CMK (cell line): ENCODE measurements around the gene MCRIP1.

Experiments
- DNase-seq: peaks from one replicate; pipeline ENCODE4 v3.0.0-alpha.2; 2010; ENCODE audit warnings: low read depth

MCRIP1 gene

GRCh38 chr17:81803728-81804558 is 29.1 kb downstream of the MCRIP1 start, which contains the start of gene GCGR:
TSS of gene GCGR (plus strand) at chr17:81804150. CDS start at chr17:81809019, 4,869 bp downstream.
- DNase-seq: no peak

DNA sequence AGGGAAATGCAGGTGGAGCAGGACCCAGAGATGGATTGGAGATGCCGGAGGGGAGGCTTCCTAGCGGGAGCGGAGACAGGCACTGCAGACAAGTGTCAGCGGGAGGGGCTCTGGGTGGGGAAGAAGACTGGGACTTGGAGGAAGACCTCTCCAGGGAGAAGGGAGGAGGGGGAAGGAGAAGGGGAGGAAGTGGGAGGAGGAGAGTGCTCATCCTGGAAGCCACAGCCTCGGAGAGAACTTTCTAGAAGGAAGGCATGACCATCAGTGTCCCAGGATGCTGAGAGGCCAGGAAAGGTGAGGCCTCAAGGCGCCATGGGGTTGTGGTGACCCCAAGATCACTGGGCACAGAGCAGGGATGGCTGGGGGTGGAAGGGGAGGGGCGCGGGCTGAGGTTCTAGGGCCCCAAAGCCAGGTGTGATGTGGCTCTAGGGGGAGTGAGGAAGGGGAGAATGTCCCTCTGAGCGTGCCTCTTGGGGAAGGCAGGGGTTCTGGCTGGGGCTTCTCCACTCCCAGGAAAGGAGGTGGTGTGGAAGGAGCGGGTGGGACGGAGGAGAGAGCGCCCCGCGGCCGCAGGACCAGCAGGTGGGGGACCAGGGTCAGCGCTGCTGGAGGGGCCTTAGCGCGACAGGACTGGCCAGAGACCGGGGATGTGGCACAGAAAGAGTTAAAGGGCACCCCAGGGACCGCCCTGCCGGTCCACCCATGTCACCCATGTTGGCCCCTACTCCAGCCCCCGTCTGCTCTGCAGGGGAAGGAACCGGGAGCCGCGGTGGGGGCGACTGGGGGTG is 30.0 kb downstream of the MCRIP1 start:
- DNase-seq: no peak

DNA sequence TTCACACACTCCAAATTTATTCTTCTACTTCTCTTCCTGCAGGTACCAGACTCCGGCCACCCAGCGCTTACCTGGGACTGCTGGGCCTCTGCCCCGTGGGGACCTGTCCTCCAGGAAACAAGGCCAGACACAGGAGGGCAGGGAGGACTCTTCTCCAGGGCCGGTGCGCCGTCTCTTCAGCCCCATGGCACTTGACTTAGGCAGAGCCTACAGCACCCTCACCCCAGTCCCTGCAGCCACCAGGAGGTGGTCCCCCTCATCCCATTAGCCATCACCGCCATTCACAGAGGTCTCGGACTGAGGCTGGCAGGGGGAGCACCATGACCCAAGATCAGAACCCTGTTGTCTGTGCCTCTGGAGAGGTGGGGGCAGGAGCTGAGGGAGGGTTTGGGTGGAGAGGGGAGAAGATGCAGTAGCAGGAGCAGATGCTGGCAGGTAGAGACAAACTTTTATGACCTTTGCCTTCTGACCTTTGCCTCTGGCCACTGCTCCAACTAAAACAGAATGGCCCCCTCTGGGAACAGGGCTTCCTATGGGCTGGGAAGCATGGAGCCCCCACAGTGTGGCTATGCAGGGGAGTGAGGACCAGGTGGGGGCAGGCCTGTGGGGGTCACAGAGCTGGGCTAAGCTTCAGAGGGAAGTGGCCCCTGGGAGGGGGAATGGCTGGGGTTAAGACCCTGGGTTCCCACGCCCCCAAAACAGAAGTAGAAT is 30.9 kb downstream of the MCRIP1 start:
- no peak for DNase-seq

GRCh38 chr17:81801327-81801726 is 31.8 kb downstream of the MCRIP1 start:
- no peak for DNase-seq

DNA sequence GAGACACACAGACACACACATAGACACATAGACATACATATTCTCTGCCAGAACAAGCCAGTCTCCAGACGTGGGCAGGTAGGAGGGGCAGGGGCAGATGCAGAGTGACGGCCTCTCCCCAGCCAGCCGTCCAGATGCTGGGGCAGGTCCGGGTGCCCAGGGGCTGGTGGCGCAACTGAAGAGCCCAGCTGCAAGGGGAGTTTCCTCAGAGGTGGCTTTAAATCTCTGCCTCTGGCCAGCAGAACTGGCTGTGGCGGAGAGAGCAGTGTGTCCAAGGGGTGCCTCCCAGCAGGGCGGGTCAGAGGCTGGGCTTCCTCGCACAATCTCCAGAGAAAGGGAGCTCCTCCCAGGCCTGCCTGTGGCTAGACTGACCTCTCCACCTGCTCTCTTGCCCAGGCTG is 38.6 kb downstream of the MCRIP1 start:
- no peak for DNase-seq

DNA sequence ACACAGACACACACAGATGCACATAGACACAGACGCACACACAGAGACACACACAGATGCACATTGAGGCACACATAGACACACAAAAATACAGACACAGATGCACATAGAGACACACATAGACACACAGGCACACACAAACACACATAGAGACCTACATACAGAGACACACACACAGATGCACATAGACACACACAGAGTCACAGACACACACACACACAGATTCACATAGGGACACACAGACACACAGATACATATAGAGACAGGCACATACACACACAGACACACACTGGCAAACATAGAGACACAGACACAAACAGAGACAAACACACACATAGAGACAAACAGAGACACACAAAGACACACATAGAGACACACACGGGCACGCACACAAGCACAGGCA is 39.0 kb downstream of the MCRIP1 start:
- DNase-seq: no peak

GRCh38 chr17:81792675-81793615 is 40.1 kb downstream of the MCRIP1 start:
- DNase-seq: no peak
